Fibroblast of mammary gland (primary cell): ENCODE data around the gene MTCH2.
A peak's percentile ranks its signal among the peaks of the same experiment; 100 is the strongest.
"Not testable (repeated sequence)": the region's sequence is repeated elsewhere in the genome, so short reads cannot be mapped to it uniquely, and the experiment has no call there.

Source experiments
- DNase-seq: peaks from one replicate; pipeline ENCODE4 v3.0.0-alpha.2; 2010; ENCODE audit warnings: low read depth
- H3K4me3 ChIP-seq: 2 replicates; pipeline ENCODE4 v1.5.1; 2011; ENCODE audit warnings: low read depth, mild to moderate bottlenecking, low read length, moderate library complexity; ENCODE audit not compliant: control insufficient read depth
- CTCF ChIP-seq: conservative IDR thresholded peaks from 2 replicates; pipeline ENCODE4 v1.5.1; 2011; ENCODE audit warnings: low read depth, low read length, inconsistent platforms; ENCODE audit not compliant: control insufficient read depth, insufficient read depth

The MTCH2 gene

GRCh38 chr11:47675851-47676250 is 33.5 kb upstream of the MTCH2 start:
- no peak overlapping the region for H3K4me3 ChIP-seq
- TF ChIP-seq CTCF: no peak
- DNase-seq: no peak

- TF ChIP-seq CTCF: no peak
- DNase-seq: peak; percentile 30
- H3K4me3 ChIP-seq: no peak overlapping the region
Measured at GRCh38 chr11:47672283-47672730, 29.9 kb upstream of the MTCH2 start.

GRCh38 chr11:47669856-47670255 is 27.5 kb upstream of the MTCH2 start:
- no peak for DNase-seq
- no peak overlapping the region for H3K4me3 ChIP-seq
- TF ChIP-seq CTCF: no peak

GRCh38 chr11:47668665-47669064 is 26.3 kb upstream of the MTCH2 start:
- DNase-seq: no peak
- no peak overlapping the region for H3K4me3 ChIP-seq
- no peak for TF ChIP-seq CTCF

GRCh38 chr11:47667555-47667954 is 25.2 kb upstream of the MTCH2 start:
- no peak for DNase-seq
- no peak for TF ChIP-seq CTCF

GRCh38 chr11:47667135-47667534 is 24.8 kb upstream of the MTCH2 start:
- H3K4me3 ChIP-seq: no peak overlapping the region
- no peak for DNase-seq
- no peak for TF ChIP-seq CTCF

More at GRCh38 chr11:47667555-47667954, 25.2 kb upstream of the MTCH2 start:
- no peak overlapping the region for H3K4me3 ChIP-seq

- peak; percentile 10 for DNase-seq
- H3K4me3 ChIP-seq: not testable (repeated sequence)
Measured at GRCh38 chr11:47664936-47665335, 22.6 kb upstream of the MTCH2 start.
